Amniotic epithelial cell (primary cell): ENCODE data around the gene GUCY2F.

Experiments
- DNase-seq: peaks from one replicate; pipeline ENCODE4 v3.0.0-alpha.2; 2010; ENCODE audit warnings: low read depth

The GUCY2F gene

GRCh38 chrX:109481986-109482385 is at the start of gene GUCY2F:
TSS of gene GUCY2F (minus strand) at chrX:109482086. CDS start at chrX:109475936, 6,150 bp downstream.
- DNase-seq = no peak

GRCh38 chrX:109519001-109519400 is 37.1 kb upstream of the GUCY2F start:
- DNase-seq = no peak

GRCh38 chrX:109511113-109511512 is 29.2 kb upstream of the GUCY2F start:
- no peak for DNase-seq

GRCh38 chrX:109508915-109509314 is 27.0 kb upstream of the GUCY2F start:
- no peak for DNase-seq

GRCh38 chrX:109501176-109501575 is 19.3 kb upstream of the GUCY2F start:
- DNase-seq = no peak

GRCh38 chrX:109498434-109498833 is 16.5 kb upstream of the GUCY2F start:
- DNase-seq = no peak

- DNase-seq = no peak
Measured at GRCh38 chrX:109489174-109489573, 7.3 kb upstream of the GUCY2F start.

GRCh38 chrX:109487640-109488039 is 5.8 kb upstream of the GUCY2F start:
- DNase-seq = no peak

GRCh38 chrX:109485470-109486340 is 3.8 kb upstream of the GUCY2F start:
- DNase-seq = peak; percentile 41

GRCh38 chrX:109484886-109485285 is 3.0 kb upstream of the GUCY2F start:
- no peak for DNase-seq

- peak; percentile 48 for DNase-seq
Measured at GRCh38 chrX:109475174-109475891, 6.6 kb downstream of the GUCY2F start.

GRCh38 chrX:109472939-109473735 is 8.7 kb downstream of the GUCY2F start:
- peak; percentile 27 for DNase-seq

GRCh38 chrX:109464231-109464630 is 17.7 kb downstream of the GUCY2F start:
- DNase-seq = no peak

- DNase-seq = no peak
Measured at GRCh38 chrX:109463784-109464183, 18.1 kb downstream of the GUCY2F start.

GRCh38 chrX:109448282-109448938 is 33.5 kb downstream of the GUCY2F start:
- no peak for DNase-seq

- DNase-seq = no peak
Measured at GRCh38 chrX:109441266-109441665, 40.6 kb downstream of the GUCY2F start.

GRCh38 chrX:109440475-109440874 is 41.4 kb downstream of the GUCY2F start:
- DNase-seq = peak; percentile 6

GRCh38 chrX:109409181-109409580 is 72.7 kb downstream of the GUCY2F start:
- no peak for DNase-seq

- no peak for DNase-seq
Measured at GRCh38 chrX:109403922-109404321, 78.0 kb downstream of the GUCY2F start.

GRCh38 chrX:109399831-109400230 is 82.1 kb downstream of the GUCY2F start:
- DNase-seq = no peak

GRCh38 chrX:109398833-109399232 is 83.1 kb downstream of the GUCY2F start:
- no peak for DNase-seq

GRCh38 chrX:109398061-109398460 is 83.8 kb downstream of the GUCY2F start:
- no peak for DNase-seq
